ENCODE results near the gene PRICKLE1. TPM values are rescaled to one million over a fixed set of nuclear protein-coding genes. Genes with fewer than 3 reads are reported as not detected.

PRICKLE1 gene
- total and polyA plus RNA-seq, 2 experiments from 2014 or later, result 16.5 to 25.9 TPM

GRCh38 chr12:42484996-42485395 lies 104.5 kb downstream of the PRICKLE1 start:
- Histone ChIP-seq H3K27ac (no peak overlapping the region), H3K4me3 (no peak overlapping the region), H3K27me3 (no peaks in the 10 kb centered on the region), H2AFZ (no peak overlapping the region), H3K9me3 (ENCODE audit: low read depth) (no peaks in the 10 kb centered on the region), H3K36me3 (replicated peaks; ENCODE audit: insufficient read depth, low read depth) (no peaks in the 10 kb centered on the region), H4K20me1 (ENCODE audit: insufficient read depth, poor library complexity, severe bottlenecking) (peaks cover 10% of the 10 kb centered on the region), H3K79me2 (peaks cover 80% of the 10 kb centered on the region), H3K4me2 (peak overlapping the region; percentile 87), H3K9me2 (replicated peaks; ENCODE audit: insufficient read depth) (no peaks in the 10 kb centered on the region), H3K4me1 (ENCODE audit: insufficient read depth) (peaks cover 20% of the 10 kb centered on the region)
- TF ChIP-seq CTCF (IDR thresholded peaks at IDR 0.05; ENCODE audit: poor library complexity) (no peak), EZH2 (IDR thresholded peaks at IDR 0.05; ENCODE audit: borderline replicate concordance) (no peak), EZH2phosphoT487 (IDR thresholded peaks at IDR 0.05; ENCODE audit: low read depth, severe bottlenecking, unreplicated experiment) (no peak)
- DNase-seq (ENCODE audit: low spot score), result no peak
- WGBS (ENCODE audit: low lambda C conversion rate, missing lambda C conversion rate), result 47% methylated on average over 3 of the region's 3 CpGs

DNA sequence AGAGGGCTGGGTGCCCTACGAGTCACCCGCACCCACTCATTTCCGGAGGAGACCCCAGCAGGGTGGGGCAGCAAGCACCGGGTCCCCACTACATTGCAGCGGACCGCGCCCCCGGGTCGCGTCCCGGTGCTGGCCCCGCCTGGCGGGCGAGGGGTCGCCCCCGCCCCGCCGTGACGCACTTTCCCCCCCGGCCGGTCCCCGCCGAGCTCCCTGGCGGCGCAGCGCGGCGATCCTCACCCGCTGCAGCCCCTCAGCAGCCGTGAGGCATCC lies 106.1 kb downstream of the PRICKLE1 start:
- Histone ChIP-seq H3K27ac (peak overlapping the region; percentile 84), H4K20me1 (ENCODE audit: insufficient read depth, poor library complexity, severe bottlenecking) (peaks cover 22% of the 10 kb centered on the region), H2AFZ (peak overlapping the region; percentile 88), H3K9me3 (ENCODE audit: low read depth) (no peaks in the 10 kb centered on the region), H3K4me1 (ENCODE audit: insufficient read depth) (peaks cover 20% of the 10 kb centered on the region), H3K27me3 (no peaks in the 10 kb centered on the region), H3K9me2 (replicated peaks; ENCODE audit: insufficient read depth) (no peaks in the 10 kb centered on the region), H3K4me3 (peak overlapping the region; percentile 95), H3K4me2 (peak overlapping the region; percentile 87), H3K79me2 (peaks cover 80% of the 10 kb centered on the region), H3K36me3 (replicated peaks; ENCODE audit: insufficient read depth, low read depth) (no peaks in the 10 kb centered on the region)
- TF ChIP-seq EZH2 (IDR thresholded peaks at IDR 0.05; ENCODE audit: borderline replicate concordance) (no peak), EZH2phosphoT487 (IDR thresholded peaks at IDR 0.05; ENCODE audit: low read depth, severe bottlenecking, unreplicated experiment) (no peak), CTCF (IDR thresholded peaks at IDR 0.05; ENCODE audit: poor library complexity) (no peak)
- peak; percentile 62 for DNase-seq (ENCODE audit: low spot score)
- WGBS (ENCODE audit: low lambda C conversion rate, missing lambda C conversion rate), result 1% methylated on average over 14 of the region's 30 CpGs

DNA sequence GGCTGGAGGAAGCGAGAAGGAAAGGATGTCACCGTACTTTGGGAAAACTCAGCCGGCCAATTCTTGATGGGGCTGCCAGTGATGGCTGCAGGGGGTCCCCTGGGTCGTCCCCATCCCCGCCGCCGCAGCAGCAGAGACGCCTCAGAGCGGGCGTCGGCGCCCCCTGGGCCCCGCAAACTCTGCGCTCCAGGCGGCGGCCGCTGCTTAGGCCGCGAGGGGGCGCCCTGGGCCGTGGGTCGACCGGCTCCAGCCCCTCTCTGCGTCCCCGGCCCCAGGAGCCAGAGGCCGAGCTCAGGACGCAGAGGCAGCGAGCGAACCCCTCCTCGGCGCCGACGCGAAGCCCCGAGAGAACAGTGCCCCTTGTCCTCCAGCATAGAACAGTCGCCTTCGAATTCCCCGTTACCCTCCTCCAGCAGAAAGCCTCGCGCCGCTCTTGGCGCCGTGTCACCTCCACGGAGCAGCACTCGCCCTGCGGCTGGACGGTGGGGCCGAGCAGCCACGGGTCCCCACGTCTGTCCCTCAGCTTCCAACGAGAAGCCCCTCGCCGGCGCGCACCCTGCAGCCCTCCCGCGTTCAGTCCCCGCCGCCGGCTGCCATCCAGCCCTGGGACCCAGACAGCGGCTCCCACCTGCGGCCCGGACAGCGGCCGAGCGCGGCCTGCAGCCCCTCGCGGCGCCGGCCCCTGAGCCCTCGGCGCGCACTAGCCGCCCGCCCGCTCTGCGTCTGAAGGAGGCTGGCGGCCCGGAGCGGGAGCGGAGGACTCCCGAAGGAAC lies 106.6 kb downstream of the PRICKLE1 start:
- H3K9me3 ChIP-seq (ENCODE audit: low read depth), result no peaks in the 10 kb centered on the region
- no peaks in the 10 kb centered on the region for H3K9me2 ChIP-seq (replicated peaks; ENCODE audit: insufficient read depth)
- H3K27me3 ChIP-seq, result no peaks in the 10 kb centered on the region
- H3K36me3 ChIP-seq (replicated peaks; ENCODE audit: insufficient read depth, low read depth), result no peaks in the 10 kb centered on the region
- peak overlapping the region; percentile 88 for H2AFZ ChIP-seq
- H4K20me1 ChIP-seq (ENCODE audit: insufficient read depth, poor library complexity, severe bottlenecking), result peaks cover 26% of the 10 kb centered on the region
- peak overlapping the region; percentile 95 for H3K4me3 ChIP-seq
- H3K4me2 ChIP-seq, result peak overlapping the region; percentile 87
- H3K79me2 ChIP-seq, result peaks cover 80% of the 10 kb centered on the region
- peaks cover 20% of the 10 kb centered on the region for H3K4me1 ChIP-seq (ENCODE audit: insufficient read depth)
- peak; percentile 91 for DNase-seq (ENCODE audit: low spot score)
- H3K27ac ChIP-seq, result peak overlapping the region; percentile 84
- TF ChIP-seq EZH2 (IDR thresholded peaks at IDR 0.05; ENCODE audit: borderline replicate concordance) (no peak), EZH2phosphoT487 (IDR thresholded peaks at IDR 0.05; ENCODE audit: low read depth, severe bottlenecking, unreplicated experiment) (no peak), CTCF (IDR thresholded peaks at IDR 0.05; ENCODE audit: poor library complexity) (peak; percentile 95)
- 1% methylated on average over 54 of the region's 83 CpGs for WGBS (ENCODE audit: low lambda C conversion rate, missing lambda C conversion rate)

Measured in hepatocyte (in vitro differentiated cells).